Stimulated activated CD4-positive, alpha-beta T cell treated with anti-CD3 and anti-CD28 coated beads, Interleukin-4, amount 100 ng/mL, for 1 hour (primary cell): ENCODE data around the gene MYO5B.

Experiments used
- DNase-seq: peaks from one replicate; pipeline ENCODE4 v3.0.0-alpha.2; 2020

MYO5B gene

DNA sequence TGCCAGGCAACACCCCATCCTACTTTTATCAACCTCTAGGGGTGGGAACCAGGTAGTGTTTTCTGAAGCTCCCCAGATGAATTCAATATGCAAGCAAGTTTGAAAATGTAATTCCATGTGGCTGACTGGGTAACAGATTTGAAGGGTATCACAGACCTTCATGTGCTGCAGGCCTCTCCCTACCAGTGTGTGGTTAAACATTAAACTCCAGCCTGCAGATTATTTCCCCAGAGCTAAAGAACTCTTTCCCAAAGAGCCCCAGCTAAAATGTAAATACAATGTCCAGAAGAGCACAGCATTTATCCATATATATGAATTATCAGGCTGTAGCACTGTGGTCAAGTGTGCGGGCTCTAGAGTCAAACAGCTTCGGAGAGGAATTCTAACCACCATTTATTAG is 134.1 kb downstream of the MYO5B start:
- no peak for DNase-seq

DNA sequence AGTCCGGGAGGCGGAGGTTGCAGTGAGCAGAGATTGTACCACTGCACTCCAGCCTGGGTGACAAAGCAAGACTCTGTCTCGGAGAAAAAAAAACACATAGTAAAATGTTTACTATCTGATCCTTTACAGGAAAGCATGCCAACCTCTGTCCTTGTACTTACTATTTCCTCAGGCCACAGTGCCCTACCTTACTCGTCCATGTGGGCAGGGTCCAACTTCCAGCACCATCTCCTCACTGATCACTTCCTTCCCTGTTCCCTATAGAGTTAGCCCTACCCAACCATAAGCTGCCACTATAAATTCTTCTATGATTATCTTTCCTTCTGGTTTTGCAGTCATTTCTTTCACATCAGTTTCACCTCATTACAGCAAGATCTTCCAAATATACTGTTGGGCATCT is 136.2 kb downstream of the MYO5B start:
- no peak for DNase-seq

DNA sequence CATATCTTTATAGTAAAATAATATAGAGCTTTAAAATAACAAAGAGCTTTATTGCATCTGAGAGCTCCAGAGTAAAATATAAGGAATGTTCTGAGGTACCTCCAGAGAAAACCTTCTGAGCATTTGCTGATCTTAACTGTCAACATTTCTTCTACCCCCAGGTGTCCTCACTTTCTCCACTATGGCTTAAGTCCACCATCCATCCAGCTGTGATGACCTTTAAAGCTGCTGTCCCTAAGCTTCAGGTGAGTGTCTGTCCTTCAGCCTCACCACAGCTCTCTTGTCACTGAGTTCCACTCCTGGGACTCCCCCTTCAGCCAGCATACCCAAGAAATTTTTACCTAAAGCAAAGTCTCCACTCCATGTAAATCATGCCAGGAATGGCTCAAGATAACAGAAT is 137.9 kb downstream of the MYO5B start:
- DNase-seq = no peak

DNA sequence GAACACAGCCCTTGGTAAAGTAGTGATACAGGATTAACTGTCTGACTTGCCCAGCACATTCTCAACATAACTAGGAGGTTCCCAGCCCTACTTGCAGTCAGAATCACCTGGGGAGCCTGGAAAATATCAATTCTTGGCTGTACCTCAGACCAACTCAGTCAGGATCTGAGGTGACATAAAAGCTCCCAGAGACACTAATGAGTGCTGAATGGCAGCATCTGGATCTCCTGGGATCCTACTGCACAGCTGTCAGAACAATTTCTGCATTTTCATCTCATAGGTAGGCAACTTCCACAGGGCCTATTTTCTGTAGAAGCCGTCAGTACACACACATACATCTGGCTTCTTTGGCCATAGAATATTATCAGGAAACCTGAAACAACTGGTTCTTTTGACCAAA is 138.8 kb downstream of the MYO5B start:
- no peak for DNase-seq

DNA sequence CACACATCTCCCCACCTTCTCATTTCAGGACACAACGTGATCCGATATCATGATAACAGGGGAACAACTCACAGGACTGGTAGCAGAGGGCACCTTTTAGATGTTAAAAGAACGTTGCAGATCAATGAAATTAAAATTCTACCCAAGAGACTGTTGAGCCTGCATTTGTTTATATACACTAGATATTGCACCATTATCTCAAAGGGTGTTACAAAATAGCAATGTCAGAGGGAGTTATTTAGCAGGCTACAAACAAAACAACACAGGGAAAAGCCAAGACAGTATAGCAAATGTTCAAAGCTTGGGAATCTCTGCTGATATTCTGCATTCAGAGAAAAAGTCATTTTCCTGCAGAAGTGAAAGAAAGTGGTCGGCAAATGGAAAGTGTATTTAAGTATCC is 139.5 kb downstream of the MYO5B start:
- DNase-seq = no peak

DNA sequence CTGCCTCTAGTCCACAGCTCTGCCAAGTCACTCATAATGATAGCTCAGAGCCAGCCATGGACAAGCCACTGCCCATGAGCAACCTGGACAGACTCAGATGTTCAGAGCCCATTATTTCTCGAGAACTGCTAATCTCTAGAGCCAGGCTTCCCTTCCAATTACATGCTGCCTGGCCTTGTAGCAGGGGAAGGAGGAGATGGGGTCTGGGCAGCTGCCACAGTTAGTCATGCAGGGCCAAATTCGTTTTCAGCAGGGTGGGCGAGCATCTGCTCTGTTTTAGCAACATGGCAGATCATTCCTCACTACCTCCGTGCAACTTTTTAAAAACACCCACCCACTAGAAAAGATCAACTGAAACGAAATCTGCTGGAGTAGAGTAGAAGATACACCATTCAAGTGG is 141.8 kb downstream of the MYO5B start:
- no peak for DNase-seq

DNA sequence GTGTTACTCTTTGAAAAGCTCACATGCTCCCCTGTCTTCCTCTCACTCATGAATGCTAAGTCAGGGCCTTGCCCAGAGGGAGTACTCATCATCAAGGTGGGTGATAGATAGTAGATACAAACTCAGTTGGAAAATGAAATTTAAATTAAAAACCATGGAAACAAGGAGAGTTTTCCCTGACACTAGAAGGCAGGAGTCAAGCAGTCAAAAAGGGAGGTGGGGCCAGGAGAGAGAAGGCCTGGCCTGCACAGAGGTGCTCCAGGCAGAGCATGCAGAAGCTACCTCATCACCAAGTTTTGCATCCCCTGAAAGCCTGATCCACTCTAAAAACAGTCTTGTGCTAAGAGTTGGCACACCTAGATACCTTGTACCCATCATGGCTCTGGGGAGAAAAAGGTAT is 143.7 kb downstream of the MYO5B start:
- no peak for DNase-seq

DNA sequence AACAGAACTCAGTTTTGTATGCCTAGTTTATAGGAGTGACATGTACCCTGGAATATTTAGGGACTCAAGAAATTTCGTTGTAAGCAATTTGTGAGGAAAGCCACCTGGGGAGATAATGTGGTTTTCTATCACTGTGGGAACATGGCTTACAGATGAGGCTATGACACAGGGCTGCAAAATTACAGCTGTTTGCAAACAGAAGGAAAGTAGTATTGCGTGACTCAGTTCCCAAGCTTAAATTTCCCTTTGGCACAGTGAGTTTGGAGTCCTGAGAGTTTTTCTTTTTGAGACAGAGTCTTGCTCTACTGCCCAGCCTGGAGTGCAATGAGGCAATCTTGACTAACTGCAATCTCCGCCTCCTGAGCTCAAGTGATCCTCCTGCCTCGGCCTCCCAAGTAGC is 149.8 kb downstream of the MYO5B start:
- no peak for DNase-seq

DNA sequence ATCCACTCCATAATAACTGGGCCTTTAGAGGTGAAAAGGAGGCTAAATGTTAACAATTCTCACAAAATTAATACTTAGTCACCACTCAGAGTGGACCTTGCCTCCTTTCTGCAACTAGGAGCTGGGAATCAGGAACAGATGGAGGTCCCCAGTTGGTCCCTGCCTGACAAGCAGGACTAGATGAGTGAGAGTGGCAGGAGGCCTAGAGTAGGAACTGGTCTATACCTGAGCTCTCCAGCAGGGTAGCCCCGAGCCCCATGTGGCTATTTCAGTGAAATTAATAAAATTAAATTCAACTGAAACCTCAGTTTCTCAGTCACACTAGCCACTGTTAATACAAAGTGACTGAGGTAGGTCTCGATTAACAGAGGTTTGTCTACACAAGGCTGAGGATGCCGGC is 150.5 kb downstream of the MYO5B start:
- DNase-seq = no peak

DNA sequence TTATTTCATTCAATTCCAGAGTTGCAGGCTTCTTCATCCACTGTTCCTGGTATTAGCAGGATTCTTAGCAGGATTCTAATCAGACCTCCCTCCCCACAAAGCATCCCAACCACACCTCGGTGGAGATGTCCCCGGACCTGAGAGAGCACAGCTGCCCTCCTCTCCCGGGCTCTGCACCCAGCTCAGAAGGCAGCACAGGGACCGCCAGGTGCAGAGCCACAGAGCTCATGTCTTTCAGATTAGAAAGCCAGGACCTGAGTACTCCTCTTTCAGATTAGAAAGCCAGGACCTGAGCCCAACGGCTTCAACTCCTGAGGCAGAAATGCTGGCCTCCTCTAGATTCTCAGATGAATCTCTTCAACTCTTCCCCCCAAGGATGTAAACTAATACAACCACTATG is 152.3 kb downstream of the MYO5B start:
- no peak for DNase-seq

DNA sequence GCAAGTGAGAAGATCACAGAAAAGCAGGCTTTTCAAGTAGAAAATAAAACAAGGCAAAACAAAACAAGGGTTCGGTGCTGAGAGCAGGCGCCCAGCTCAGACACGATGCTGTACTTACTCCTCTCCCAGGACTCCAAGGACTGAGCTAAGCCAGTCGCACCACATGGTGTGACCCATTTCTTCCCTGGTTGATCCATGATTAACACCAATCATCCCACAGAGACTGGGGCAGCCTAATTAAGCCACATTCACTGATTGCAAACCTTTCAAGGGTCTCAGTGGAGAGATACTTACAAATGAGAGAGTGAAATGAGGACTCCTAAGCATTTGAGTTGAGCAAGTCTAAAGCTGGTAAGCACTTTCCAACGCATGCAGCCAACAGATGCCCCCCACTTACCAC is 155.2 kb downstream of the MYO5B start:
- no peak for DNase-seq

DNA sequence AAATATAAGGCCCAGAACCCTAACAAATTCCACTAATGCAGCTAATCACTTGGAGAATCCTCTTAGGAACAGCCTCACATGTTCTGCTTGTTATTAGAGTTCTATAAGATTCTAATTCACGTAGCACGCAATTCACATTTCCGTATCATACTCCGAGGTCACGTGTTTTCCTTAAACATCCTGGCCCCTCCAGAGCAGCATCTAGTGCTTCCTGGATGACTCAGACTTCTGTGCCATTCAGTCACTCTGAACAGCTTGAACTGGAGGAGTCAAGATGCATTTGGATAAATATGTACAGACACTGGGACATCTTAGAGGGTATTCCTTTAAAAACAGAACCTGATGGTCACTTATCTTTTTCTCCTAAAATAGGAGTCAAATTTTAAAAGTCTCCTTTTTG is 156.5 kb downstream of the MYO5B start:
- no peak for DNase-seq

DNA sequence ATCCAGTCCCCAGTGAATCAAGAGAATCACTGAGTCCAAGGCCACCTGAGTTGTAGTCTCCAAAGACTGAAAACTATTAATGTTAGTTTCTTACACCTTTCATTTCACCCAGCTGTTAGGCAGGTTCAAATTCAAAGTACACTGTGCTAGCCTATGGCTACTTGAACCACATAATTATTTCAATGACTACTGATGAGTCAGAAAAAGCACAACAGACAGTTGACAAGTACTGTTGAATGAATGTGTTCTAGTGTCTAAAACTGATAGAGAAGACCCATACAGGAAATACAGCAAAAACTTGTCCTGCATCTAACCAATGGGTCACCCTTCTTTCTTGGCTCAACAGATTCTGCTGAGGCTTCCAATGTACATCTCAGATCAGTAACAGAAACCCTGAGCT is 160.9 kb downstream of the MYO5B start:
- no peak for DNase-seq

DNA sequence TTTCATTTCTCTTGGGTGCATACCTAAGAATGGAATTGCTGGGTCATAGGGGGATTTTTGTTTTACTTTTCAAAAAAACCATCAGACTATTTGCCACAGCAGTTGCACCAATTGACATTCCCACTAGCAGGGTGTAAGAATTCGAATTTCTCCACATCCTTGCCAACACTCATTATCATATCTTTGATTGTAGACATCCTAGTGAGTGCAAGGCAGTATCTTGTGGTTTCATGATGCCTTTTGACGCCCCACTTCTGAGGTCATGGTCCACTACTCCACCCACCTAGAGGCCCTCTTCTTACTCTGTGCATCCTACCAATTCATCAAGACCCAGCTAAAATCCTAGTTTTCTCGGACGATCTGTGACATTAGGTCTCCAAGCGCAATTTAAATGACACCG is 161.9 kb downstream of the MYO5B start:
- no peak for DNase-seq

DNA sequence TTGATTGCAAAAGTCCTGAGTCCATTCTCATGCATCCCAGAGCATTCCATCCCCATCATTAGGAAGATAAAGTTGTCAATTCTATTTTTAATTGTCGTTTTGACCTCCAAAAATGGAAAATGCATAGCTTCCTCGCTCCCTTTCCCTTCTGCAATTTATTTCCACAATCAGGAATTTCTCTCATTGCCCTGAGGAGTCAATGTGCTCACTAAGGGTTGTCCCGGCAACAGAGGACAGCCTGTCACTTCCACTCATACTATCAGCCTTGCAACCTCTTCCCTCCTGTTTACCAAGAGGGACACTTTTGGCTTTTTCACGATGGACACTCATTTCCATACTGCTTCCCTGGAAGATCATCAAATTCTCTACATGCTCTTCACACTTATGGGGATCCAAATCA is 164.8 kb downstream of the MYO5B start:
- no peak for DNase-seq

DNA sequence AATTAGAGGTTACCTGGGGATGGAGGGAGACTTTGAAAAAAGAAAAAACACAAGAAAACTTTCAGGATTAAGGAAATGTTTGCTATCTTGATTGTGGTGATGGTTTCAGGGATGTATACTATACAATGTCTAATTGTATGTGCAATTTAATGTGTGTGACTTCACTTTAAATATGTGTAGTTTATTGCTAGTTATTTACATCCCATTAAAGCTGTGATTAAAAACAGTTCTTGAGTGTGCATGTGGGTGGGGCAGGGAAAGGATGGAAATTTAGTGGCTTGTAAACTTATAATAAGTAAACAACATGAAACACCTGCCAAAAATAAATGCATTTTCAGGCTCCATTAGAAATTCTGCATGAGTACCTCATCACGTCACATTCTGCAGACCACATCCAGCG is 167.0 kb downstream of the MYO5B start:
- DNase-seq = no peak

DNA sequence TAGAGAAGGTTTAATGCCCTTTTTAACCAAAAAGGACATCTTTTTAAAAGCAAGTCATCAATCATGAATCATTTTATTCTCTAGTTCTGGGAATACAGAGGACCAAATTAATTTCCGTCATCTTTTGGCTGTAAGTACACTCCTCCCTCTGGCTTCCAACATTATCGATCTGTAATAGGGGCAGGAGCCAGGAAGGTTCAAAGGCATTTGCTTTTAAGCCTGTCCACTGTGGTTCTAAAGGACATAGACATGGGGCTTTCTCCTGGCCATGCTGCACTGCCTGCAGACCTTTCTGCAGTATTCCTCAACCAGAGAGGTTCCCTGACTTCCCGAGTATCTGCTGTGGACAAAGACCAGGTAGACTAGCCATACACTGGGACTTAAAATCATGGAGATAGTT is 170.5 kb downstream of the MYO5B start:
- no peak for DNase-seq

DNA sequence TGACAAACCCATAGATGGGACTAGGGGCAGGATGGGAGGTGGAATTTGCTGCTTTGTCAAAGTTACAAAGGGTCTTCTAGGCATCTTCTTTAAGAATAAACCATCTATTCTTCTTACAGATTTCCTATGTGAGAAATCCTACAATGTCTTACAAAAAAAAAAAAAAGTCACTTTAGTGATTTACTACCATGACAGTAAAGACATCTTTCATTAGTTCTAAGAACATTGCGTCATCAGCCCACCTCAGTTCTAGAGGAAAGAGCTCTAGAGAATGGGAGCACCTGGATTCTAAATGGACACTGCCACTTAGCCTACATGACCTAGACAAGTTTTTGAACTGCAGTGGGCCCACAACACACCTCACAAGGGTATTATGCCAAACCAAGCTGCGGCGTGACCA is 172.0 kb downstream of the MYO5B start:
- no peak for DNase-seq

DNA sequence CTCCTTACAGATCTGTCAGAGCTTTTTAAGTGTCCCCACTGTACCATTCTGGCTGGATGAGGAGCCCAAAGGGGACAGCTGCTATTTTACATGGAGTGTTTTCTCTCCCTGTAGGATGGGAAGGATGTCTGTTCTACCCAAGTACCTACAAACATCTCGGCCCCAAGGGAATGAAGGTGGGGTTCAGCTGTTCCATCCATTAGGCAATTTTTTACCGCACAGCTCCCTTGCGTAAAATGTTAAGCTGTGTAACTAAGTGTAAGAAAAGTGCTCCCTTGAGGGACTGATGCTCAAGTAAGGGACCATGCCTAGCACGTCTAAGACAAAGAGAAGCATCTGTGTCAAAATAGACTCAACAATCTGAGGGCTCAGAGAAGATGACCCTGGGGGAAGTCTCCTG is 180.3 kb downstream of the MYO5B start:
- no peak for DNase-seq

DNA sequence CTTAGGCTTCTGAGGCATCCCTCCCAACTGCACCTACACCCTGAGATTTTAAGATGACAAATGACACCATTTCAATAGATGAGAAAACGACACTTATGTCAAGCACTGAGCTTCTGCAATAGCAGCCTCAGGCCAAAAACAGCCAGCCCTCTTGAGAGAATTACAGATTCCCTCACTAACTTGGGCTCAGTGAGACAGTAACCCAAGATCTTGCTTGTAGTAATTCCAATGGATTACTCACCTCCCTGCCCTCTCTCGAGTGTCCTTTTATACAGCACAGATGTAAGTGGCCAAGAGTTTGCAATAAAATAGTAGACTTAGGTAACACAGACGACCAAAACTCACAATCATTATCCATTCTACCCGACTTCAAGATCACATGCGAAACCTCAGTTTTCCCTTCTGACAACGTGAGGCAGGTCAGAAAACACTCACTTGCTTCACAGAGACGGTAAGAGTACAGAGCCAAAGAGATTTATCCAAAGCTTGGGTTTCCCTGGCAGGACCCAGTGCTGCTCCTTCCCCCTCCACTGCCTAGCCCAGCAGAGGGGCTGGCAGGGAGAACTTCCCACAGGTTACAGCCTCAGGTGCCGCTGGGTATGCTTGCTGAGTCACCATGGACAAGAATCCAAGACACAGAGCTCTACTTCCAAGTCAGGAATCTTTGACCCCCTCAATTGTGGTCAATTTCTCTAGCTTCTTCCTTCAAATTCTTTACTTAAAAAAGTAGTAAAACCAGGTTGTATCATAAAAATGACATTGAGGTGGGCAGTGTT is 181.4 kb downstream of the MYO5B start:
- no peak for DNase-seq

DNA sequence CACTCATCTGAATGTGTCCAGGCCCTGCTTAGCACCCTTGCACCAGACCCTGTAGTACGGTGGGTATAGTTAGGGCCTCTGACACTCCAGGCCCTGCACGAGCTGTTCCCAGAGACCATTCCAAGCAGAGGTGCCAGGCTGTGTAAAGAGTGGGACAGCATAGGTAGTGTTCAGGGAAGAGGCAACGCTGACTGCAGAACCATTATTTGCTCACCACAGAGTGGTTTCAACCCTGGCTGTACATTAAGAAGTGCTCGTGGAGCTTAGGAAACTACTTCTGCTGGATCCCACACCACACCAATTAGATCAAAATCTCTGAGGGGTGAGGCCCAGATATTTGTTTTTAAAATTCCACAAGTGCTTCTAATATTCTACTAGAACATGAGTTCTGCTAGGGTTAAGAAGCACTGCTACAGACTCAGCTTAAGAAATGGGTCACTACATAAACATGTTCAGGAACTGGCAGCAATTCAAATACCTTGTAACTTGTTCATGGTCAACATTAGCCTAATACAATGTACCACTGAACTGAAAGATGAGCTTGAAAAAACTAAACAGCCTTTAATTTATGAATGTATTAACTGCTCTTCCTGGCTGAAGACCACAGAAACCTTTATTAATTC is 183.0 kb downstream of the MYO5B start:
- no peak for DNase-seq

DNA sequence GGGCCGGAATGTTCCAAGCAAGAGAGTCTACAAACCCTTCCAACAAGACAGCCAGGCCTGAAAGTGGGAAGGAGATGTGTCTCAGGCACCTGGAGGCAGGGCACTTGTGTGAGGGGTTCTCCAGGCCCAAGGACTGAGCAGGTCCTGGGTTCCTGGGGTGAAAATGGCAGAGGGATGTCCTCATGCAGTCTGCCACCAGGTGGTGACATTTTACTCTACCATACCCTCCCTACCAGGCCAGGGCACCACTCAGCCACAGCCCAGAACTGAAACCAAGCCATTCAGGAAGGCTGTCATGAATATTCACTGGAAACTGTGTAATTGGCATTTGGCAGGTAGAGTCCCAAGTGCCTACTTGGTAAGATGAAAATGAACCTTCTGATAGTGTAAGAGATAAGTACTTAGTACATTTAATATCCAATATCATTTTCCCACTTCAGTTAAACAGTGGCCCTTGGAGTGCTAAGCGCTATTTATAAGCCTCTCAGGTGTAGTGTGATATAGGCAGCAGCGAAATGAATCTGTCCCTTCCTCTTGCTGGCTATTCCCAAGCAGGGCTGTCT is 185.1 kb downstream of the MYO5B start:
- peak; percentile 8 for DNase-seq

DNA sequence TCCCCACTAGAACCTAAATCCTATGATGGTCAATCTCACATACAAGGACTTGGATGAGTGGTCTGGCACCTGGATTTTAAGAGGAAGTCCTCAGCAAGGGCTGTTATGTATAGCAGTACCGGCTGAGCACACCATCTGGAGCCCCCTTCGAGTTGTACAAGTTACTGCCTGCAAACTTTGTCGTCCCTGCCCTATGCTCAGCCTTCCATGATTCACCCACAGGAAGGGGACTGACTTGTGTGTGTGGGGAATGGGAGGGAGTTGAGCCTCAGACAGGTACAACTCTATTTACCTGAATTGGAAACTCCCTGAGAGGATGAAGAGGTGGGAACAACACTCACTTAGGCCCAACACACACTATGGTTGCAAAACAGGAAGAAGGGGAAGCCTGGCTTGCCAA is 186.6 kb downstream of the MYO5B start:
- no peak for DNase-seq

DNA sequence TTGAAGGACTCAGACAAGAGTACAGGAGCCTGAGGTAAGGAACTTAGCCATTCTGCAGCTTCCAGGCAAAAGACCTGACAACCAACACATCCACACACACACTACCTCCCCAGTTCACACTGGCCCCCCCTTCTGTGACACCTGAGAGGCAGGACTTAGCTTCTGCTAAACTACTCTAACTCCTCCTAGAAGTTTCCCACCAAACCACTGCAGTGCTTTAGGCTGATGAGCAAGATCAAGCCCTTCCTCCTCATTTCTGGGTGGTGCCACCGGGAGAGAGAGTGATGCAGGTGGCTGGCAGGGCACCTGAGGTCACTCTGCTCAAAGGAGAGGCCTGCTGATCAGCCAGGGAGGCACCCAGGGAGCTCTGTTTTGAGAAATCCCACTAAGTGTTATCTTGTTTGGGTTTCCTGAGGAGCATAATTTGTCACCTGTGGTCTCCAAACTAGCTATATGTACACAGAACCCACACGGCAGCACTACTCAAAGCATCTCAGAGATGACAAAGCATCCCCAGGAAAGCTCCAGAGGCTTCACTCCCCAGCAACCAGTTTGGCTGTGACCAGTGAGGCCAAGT is 188.4 kb downstream of the MYO5B start:
- DNase-seq = no peak
